GM12878 (cell line): ENCODE measurements around the gene MACROD2. TPM values are rescaled to one million over a fixed set of nuclear protein-coding genes. Genes with fewer than 3 reads are reported as not detected.

Experiments used
- ATAC-seq: fragments of 200-7000 bp; cut with Tn5 transposase; 3 replicates; pipeline ENCODE4 v1.9.1; 2020; ENCODE audit warnings: mild to moderate bottlenecking, moderate library complexity
- BruUV-seq: library from RNA; stranded (reverse); fragments of 400-500 nt; replicated peaks from 2 replicates; lab custom pipeline; 2021; lab: Mats Ljungman, UMichigan
- CTCF ChIA-PET: fragments of 300-600 bp; sonication (Branson Sonifier 250); formaldehyde crosslinking; extraction: SDS; loops from one replicate; lab custom pipeline; 2021; ENCODE audit warnings: inconsistent platforms; lab: Yijun Ruan, JAX
- POLR2A ChIA-PET: fragments of 350-600 bp; formaldehyde crosslinking; extraction: SDS; loops from one replicate; lab custom pipeline; 2021; ENCODE audit warnings: inconsistent platforms; lab: Charles Lee
- RAD21 ChIA-PET: fragments of 300-600 bp; sonication (Branson Sonifier 250); formaldehyde crosslinking; loops from one replicate; lab custom pipeline; 2023; ENCODE audit warnings: antibody characterized with exemption; ENCODE audit not compliant: unreplicated experiment; lab: Charles Lee
- SMC1A ChIA-PET: fragments of 300-600 bp; sonication (Branson Sonifier 250); formaldehyde crosslinking; loops from one replicate; lab custom pipeline; 2023; ENCODE audit not compliant: unreplicated experiment, uncharacterized antibody; lab: Charles Lee
- DNase-seq: peaks from one replicate; pipeline ENCODE4 v3.0.0-alpha.2; 2011; ENCODE audit warnings: low read depth, low spot score
- FAIRE-seq: peaks from 3 replicates; lab custom pipeline; 2011; peaks lifted over from hg19 to GRCh38; lab: Jason Lieb, UNC
- H2AFZ ChIP-seq: 2 replicates; pipeline ENCODE4 v1.6.0; 2011; ENCODE audit warnings: low read depth, low read length, control low read depth; ENCODE audit not compliant: control insufficient read depth
- H3K27ac ChIP-seq: 2 replicates; pipeline ENCODE4 v1.5.1; 2011; ENCODE audit warnings: control low read depth; ENCODE audit not compliant: control insufficient read depth, insufficient read depth
- H3K27me3 ChIP-seq, 2 experiments: replicated peaks in 1 of 2; 2 replicates each; pipeline versions ENCODE4 v1.6.0 to v1.6.1; 2011; ENCODE audit warnings: low read length in 1 of 2; ENCODE audit not compliant: control insufficient read depth in 2 of 2, insufficient read depth in 2 of 2
- H3K36me3 ChIP-seq, 2 experiments: 2 replicates each; pipeline ENCODE4 v1.5.1; 2011; ENCODE audit warnings: low read length in 1 of 2; ENCODE audit not compliant: control insufficient read depth in 2 of 2, insufficient read depth in 2 of 2
- H3K4me1 ChIP-seq: 2 replicates; pipeline ENCODE4 v1.6.1; 2011; ENCODE audit warnings: mild to moderate bottlenecking, low read length, moderate library complexity, mixed read lengths; ENCODE audit not compliant: control insufficient read depth, insufficient read depth
- H3K4me2 ChIP-seq: 2 replicates; pipeline ENCODE4 v1.6.0; 2011; ENCODE audit warnings: control low read depth; ENCODE audit not compliant: control insufficient read depth, insufficient read depth
- H3K4me3 ChIP-seq: fragments of 200-600 bp; sonication (generic); 2 replicates; pipeline ENCODE4 v1.5.1; 2016
- H3K79me2 ChIP-seq: 2 replicates; pipeline ENCODE4 v1.6.0; 2011; ENCODE audit warnings: low read length; ENCODE audit not compliant: control insufficient read depth, insufficient read depth
- H3K9ac ChIP-seq: 2 replicates; pipeline ENCODE4 v1.8.0; 2011; ENCODE audit warnings: low read length, control low read depth, mixed read lengths; ENCODE audit not compliant: control insufficient read depth, insufficient read depth
- H3K9me3 ChIP-seq: replicated peaks from 3 replicates; pipeline ENCODE4 v1.5.1; 2011; ENCODE audit warnings: mild to moderate bottlenecking, low read length; ENCODE audit not compliant: control insufficient read depth, insufficient read depth
- H4K20me1 ChIP-seq: 2 replicates; pipeline ENCODE4 v1.6.0; 2011; ENCODE audit not compliant: control insufficient read depth, insufficient read depth
- CEBPZ ChIP-seq: fragments of 150-350 bp; IDR thresholded peaks from 2 replicates; pipeline ENCODE4 v1.6.1; 2016; ENCODE audit warnings: low read depth, low read length
- E2F8 ChIP-seq: fragments of 450-650 bp; IDR thresholded peaks from 2 replicates; pipeline ENCODE4 v1.6.1; 2018; ENCODE audit warnings: mild to moderate bottlenecking, low read depth, moderate library complexity; ENCODE audit not compliant: partially characterized antibody
- HSF1 ChIP-seq: fragments of 150-350 bp; IDR thresholded peaks from 2 replicates; pipeline ENCODE4 v1.6.1; 2014; ENCODE audit warnings: mild to moderate bottlenecking, low read depth, low read length
- NFYA ChIP-seq: IDR thresholded peaks from 2 replicates; pipeline ENCODE4 v1.6.1; 2011; ENCODE audit warnings: low read depth, mild to moderate bottlenecking, low read length, improper control_type of control experiment, borderline replicate concordance
- NR2F1 ChIP-seq: fragments of 450-650 bp; conservative IDR thresholded peaks from 2 replicates; pipeline ENCODE4 v1.6.1; 2017; ENCODE audit warnings: mild to moderate bottlenecking
- PKNOX1 ChIP-seq: fragments of 450-650 bp; IDR thresholded peaks from 2 replicates; pipeline ENCODE4 v1.6.1; 2016; ENCODE audit warnings: mild to moderate bottlenecking
- PML ChIP-seq: IDR thresholded peaks from 2 replicates; pipeline ENCODE4 v1.6.1; 2012; ENCODE audit warnings: low read length, inconsistent platforms
- RB1 ChIP-seq: fragments of 450-650 bp; formaldehyde crosslinking; IDR thresholded peaks from 2 replicates; pipeline ENCODE4 v1.6.1; 2017; ENCODE audit warnings: mild to moderate bottlenecking, borderline replicate concordance
- SMAD1 ChIP-seq: fragments of 450-650 bp; IDR thresholded peaks from 2 replicates; pipeline ENCODE4 v1.6.1; 2018; ENCODE audit warnings: mild to moderate bottlenecking, low read depth; ENCODE audit not compliant: partially characterized antibody
- WRNIP1 ChIP-seq: IDR thresholded peaks from 2 replicates; pipeline ENCODE4 v1.6.1; 2011; ENCODE audit warnings: low read depth, low read length, improper control_type of control experiment, borderline replicate concordance
- ZNF24 ChIP-seq: fragments of 450-650 bp; IDR thresholded peaks from 2 replicates; pipeline ENCODE4 v1.6.1; 2017; ENCODE audit warnings: antibody characterized with exemption, mild to moderate bottlenecking
- WGBS: methylation state at CpG from one replicate; pipeline ENCODE4 v1.1.6; 2016; ENCODE audit warnings: low lambda C conversion rate; ENCODE audit not compliant: insufficient replicate concordance, insufficient coverage; ENCODE audit errors: missing lambda C conversion rate; 5-methylcytosine and 5-hydroxymethylcytosine counted together
- in situ Hi-C: fragments of 300-500 bp; cut with MboI; formaldehyde crosslinking; loops from 9 replicates; pipeline ENCODE4 v1.14.3; 2018; ENCODE audit warnings: mixed read lengths
- intact Hi-C: fragments of 100-400 bp; cut with micrococcal nuclease; formaldehyde crosslinking; loops from one replicate; pipeline ENCODE4 v1.14.2; 2022; ENCODE audit not compliant: unreplicated experiment
- polyA plus RNA-seq, 11 experiments: library from polyadenylated mRNA; depleted of rRNA in 4 of 11; unstranded in 6 of 11; stranded (reverse) in 5 of 11; fragments of >200 nt; fragmentation: Nextera tagmentation in 4 of 11; fragmentation: Illumina TruSeq in 1 of 11; extraction: Ambion mirVana in 4 of 11; extraction: Trizol in 1 of 11; gene quantifications; 1 replicate in 1 of 11; 2 replicates in 10 of 11; pipeline versions ENCODE4 v1.2.1 to v1.2.3, GENCODE V29; 2011 to 2016; ENCODE audit warnings: inconsistent platforms in 2 of 11, missing spikeins in 2 of 11, low read depth in 1 of 11
- total RNA-seq, 4 experiments: library from RNA; depleted of rRNA in 3 of 4; stranded (reverse); fragments of >200 nt in 3 of 4; fragmentation: Illumina TruSeq in 1 of 4; extraction: Trizol in 1 of 4; gene quantifications; 2 replicates each; pipeline versions ENCODE4 v1.2.1 to v1.2.3, GENCODE V29; 2013 to 2021

The MACROD2 gene
- total and polyA plus RNA-seq, 10 of the 15 experiments (the other 5 are each of a cell fraction or from before 2014, with no cell fraction given) = 1.1 to 21.5 (median 2.2) TPM

GRCh38 chr20:15834857-15835256 is 1839.5 kb downstream of the MACROD2 start:
- TF ChIP-seq HSF1 (no peak), RB1 (no peak), PML (no peak), ZNF24 (no peak), E2F8 (no peak), NFYA (no peak), NR2F1 (no peak), WRNIP1 (no peak), CEBPZ (no peak), PKNOX1 (no peak), SMAD1 (no peak)
- no peak overlapping the region for H3K4me3 ChIP-seq
- ChIA-PET RAD21 (no interaction called here), SMC1A (no interaction called here), CTCF (interaction anchor here (1.1 kb wide), 1 partner anchor 8 kb away, joined by 3 read pairs; no protein-coding TSS in a partner anchor), POLR2A (no interaction called here)
- no peaks in the 10 kb centered on the region for H3K79me2 ChIP-seq
- ATAC-seq (no peak), DNase-seq (no peak), FAIRE-seq (no peak)
- no peak overlapping the region for H3K4me2 ChIP-seq
- no peaks in the 10 kb centered on the region for H3K36me3 ChIP-seq
- no peaks in the 10 kb centered on the region for H4K20me1 ChIP-seq
- no peak overlapping the region for H3K9ac ChIP-seq
- no peaks in the 10 kb centered on the region for H3K9me3 ChIP-seq
- no peaks in the 10 kb centered on the region for H3K27me3 ChIP-seq
- in situ Hi-C loops = no loop called here
- intact Hi-C loops = no loop called here
- H3K27ac ChIP-seq = no peak overlapping the region
- no TSS peak for BruUV-seq
- WGBS = 65% methylated on average over 3 of the region's 3 CpGs
- H3K4me1 ChIP-seq = no peaks in the 10 kb centered on the region
- no peak overlapping the region for H2AFZ ChIP-seq
